Endothelial cell of umbilical vein (primary cell): ENCODE data around the gene SULT2B1. TPM values are rescaled to one million over a fixed set of nuclear protein-coding genes. Genes with fewer than 3 reads are reported as not detected.
"Not testable (repeated sequence)": the region's sequence is repeated elsewhere in the genome, so short reads cannot be mapped to it uniquely, and the experiment has no call there.

Source experiments
- BruUV-seq: library from RNA; stranded (reverse); fragments of 400-500 nt; replicated peaks from 2 replicates; lab custom pipeline; 2021; lab: Mats Ljungman, UMichigan
- CTCF ChIA-PET: fragments of 300-600, 350-600 bp; sonication (Branson Sonifier 250); formaldehyde crosslinking; loops from one replicate; lab custom pipeline; 2021; ENCODE audit warnings: antibody characterized with exemption, inconsistent platforms; lab: Charles Lee
- POLR2A ChIA-PET: fragments of 300-600, 350-600 bp; sonication (Branson Sonifier 250); formaldehyde crosslinking; loops from one replicate; lab custom pipeline; 2021; ENCODE audit warnings: antibody characterized with exemption, inconsistent platforms; lab: Charles Lee
- DNase-seq: peaks from one replicate; pipeline ENCODE4 v3.0.0-alpha.2; 2011; ENCODE audit warnings: low read depth, low spot score
- FAIRE-seq: peaks from 2 replicates; lab custom pipeline; 2011; peaks lifted over from hg19 to GRCh38; lab: Jason Lieb, UNC
- H2AFZ ChIP-seq: 2 replicates; pipeline ENCODE4 v1.6.0; 2012; ENCODE audit warnings: low read depth, low read length, control low read depth, inconsistent platforms
- H3K27ac ChIP-seq: 2 replicates; pipeline ENCODE4 v1.5.1; 2011; ENCODE audit warnings: low read depth, mild to moderate bottlenecking, control low read depth, low read length, moderate library complexity; ENCODE audit not compliant: insufficient read depth
- H3K27me3 ChIP-seq, 2 experiments: 2 replicates each; pipeline versions ENCODE4 v1.6.0 to v1.6.1; 2011; ENCODE audit warnings: low read length in 2 of 2, mixed read lengths in 1 of 2; ENCODE audit not compliant: control insufficient read depth in 2 of 2, insufficient read depth in 2 of 2
- H3K36me3 ChIP-seq, 2 experiments: 2 replicates in 1 of 2; 3 replicates in 1 of 2; pipeline ENCODE4 v1.5.1; 2011; ENCODE audit warnings: low read length in 2 of 2, mild to moderate bottlenecking in 1 of 2, moderate library complexity in 1 of 2; ENCODE audit not compliant: control insufficient read depth in 2 of 2, insufficient read depth in 2 of 2; ENCODE audit errors: extremely low read depth in 1 of 2
- H3K4me1 ChIP-seq: 3 replicates; pipeline ENCODE4 v1.5.1; 2011; ENCODE audit warnings: mild to moderate bottlenecking, low read length; ENCODE audit not compliant: control insufficient read depth, insufficient read depth; ENCODE audit errors: extremely low read depth
- H3K4me2 ChIP-seq: 2 replicates; pipeline ENCODE4 v1.6.1; 2011; ENCODE audit warnings: low read length, control low read depth, mixed read lengths; ENCODE audit not compliant: insufficient read depth
- H3K4me3 ChIP-seq, 3 experiments: fragments of 200-600 bp in 1 of 3; sonication (generic), shearing (Covaris generic) in 1 of 3; replicated peaks in 1 of 3; 2 replicates each; pipeline ENCODE4 v1.5.1; 2011 to 2016; ENCODE audit warnings: control low read depth in 3 of 3, low read length in 3 of 3, mild to moderate bottlenecking in 2 of 3, inconsistent platforms in 1 of 3, low read depth in 1 of 3, moderate library complexity in 1 of 3; ENCODE audit not compliant: insufficient read depth in 1 of 3
- H3K79me2 ChIP-seq: 2 replicates; pipeline ENCODE4 v1.6.0; 2012; ENCODE audit warnings: low read length, inconsistent platforms; ENCODE audit not compliant: control insufficient read depth, insufficient read depth
- H3K9ac ChIP-seq: replicated peaks from 2 replicates; pipeline ENCODE3; 2011; ENCODE audit warnings: low read length, control low read depth; ENCODE audit not compliant: insufficient read depth; ENCODE audit errors: extremely low read depth
- H3K9me1 ChIP-seq: replicated peaks from 3 replicates; pipeline ENCODE4 v1.6.0; 2011; ENCODE audit warnings: mild to moderate bottlenecking, low read length; ENCODE audit not compliant: control insufficient read depth, insufficient read depth; ENCODE audit errors: extremely low read depth
- H3K9me3 ChIP-seq: replicated peaks from 2 replicates; pipeline ENCODE4 v1.5.1; 2012; ENCODE audit warnings: low read length, inconsistent platforms; ENCODE audit not compliant: control insufficient read depth, insufficient read depth
- H4K20me1 ChIP-seq: replicated peaks from 2 replicates; pipeline ENCODE3; 2011; ENCODE audit warnings: mild to moderate bottlenecking, low read length; ENCODE audit not compliant: control insufficient read depth, insufficient read depth; ENCODE audit errors: extremely low read depth
- CTCF ChIP-seq, 2 donors: IDR thresholded peaks; 1 replicate in 1 of 2; 2 replicates in 1 of 2; pipeline ENCODE4 v1.5.1; 2011; ENCODE audit warnings: low read length in 2 of 2, mild to moderate bottlenecking in 2 of 2, moderate library complexity in 2 of 2, control low read depth in 1 of 2, inconsistent platforms in 1 of 2, low read depth in 1 of 2; ENCODE audit not compliant: insufficient read depth in 1 of 2; ENCODE audit errors: extremely low read depth in 1 of 2
- EZH2 ChIP-seq: IDR thresholded peaks from 2 replicates; pipeline ENCODE4 v1.6.1; 2012; ENCODE audit warnings: borderline replicate concordance, low read depth, mild to moderate bottlenecking, moderate library complexity, low read length, inconsistent platforms; ENCODE audit not compliant: severe bottlenecking
- FOS ChIP-seq: IDR thresholded peaks from 2 replicates; pipeline ENCODE4 v1.6.1; 2011; ENCODE audit warnings: mild to moderate bottlenecking, low read length, moderate library complexity, borderline replicate concordance; ENCODE audit not compliant: insufficient read depth
- GATA2 ChIP-seq: IDR thresholded peaks from 2 replicates; pipeline ENCODE4 v1.7.0; 2011; ENCODE audit warnings: low read depth, mild to moderate bottlenecking, moderate library complexity, mixed read lengths, low read length; ENCODE audit not compliant: insufficient read length, insufficient read depth
- JUN ChIP-seq: IDR thresholded peaks from 2 replicates; pipeline ENCODE4 v1.6.1; 2011; ENCODE audit warnings: borderline replicate concordance, low read depth; ENCODE audit not compliant: insufficient read length, insufficient read depth
- MAX ChIP-seq: IDR thresholded peaks from 2 replicates; pipeline ENCODE4 v1.6.1; 2011; ENCODE audit not compliant: insufficient read depth, insufficient read length
- MYC ChIP-seq: IDR thresholded peaks from one replicate; pipeline ENCODE4 v1.6.1; 2011; ENCODE audit warnings: mild to moderate bottlenecking, low read depth, low read length
- POLR2A ChIP-seq: IDR thresholded peaks from 2 replicates; pipeline ENCODE4 v1.6.1; 2012; ENCODE audit warnings: low read depth, mild to moderate bottlenecking, control low read depth, low read length
- POLR2AphosphoS5 ChIP-seq: IDR thresholded peaks from 2 replicates; pipeline ENCODE4 v1.6.1; 2012; ENCODE audit warnings: low read depth, mild to moderate bottlenecking, control low read depth, low read length, moderate library complexity; ENCODE audit not compliant: insufficient read depth
- dilution Hi-C: fragments of 300-500 bp; cut with MboI; formaldehyde crosslinking; loops from one replicate; pipeline ENCODE4 v1.15.0; 2019; ENCODE audit warnings: low sequenced_read_pairs; ENCODE audit not compliant: extremely low pct_ligation_motif_present
- intact Hi-C: fragments of 100-400 bp; cut with micrococcal nuclease; formaldehyde crosslinking; loops from one replicate; pipeline ENCODE4 v1.10.0; 2022
- polyA plus RNA-seq, 4 experiments: library from polyadenylated mRNA; depleted of rRNA in 3 of 4; stranded (reverse) in 3 of 4; unstranded in 1 of 4; fragments of >200 nt; gene quantifications; 2 replicates each; pipeline versions ENCODE4 v1.2.1 to v1.2.3, GENCODE V29; 2011 to 2012; ENCODE audit warnings: missing spikeins in 1 of 4
- total RNA-seq: library from RNA; stranded (reverse); gene quantifications from 2 replicates; pipeline ENCODE4 v1.2.3, GENCODE V29; 2021

SULT2B1 gene
- total and polyA plus RNA-seq, 2 donors (not counting 3 experiments of a cell fraction or from before 2014, with no cell fraction given) = not detected

- FAIRE-seq (no peak), DNase-seq (no peak)
- peaks cover 0 to 2% of the 10 kb centered on the region in 2 experiments for H3K36me3 ChIP-seq
- no peak overlapping the region for H3K27ac ChIP-seq
- no peaks in the 10 kb centered on the region for H3K9me1 ChIP-seq
- dilution Hi-C loops = no loop called here
- ChIA-PET CTCF (interaction anchor here (0.9 to 2.3 kb wide), 9 partner anchors 10 to 126 kb away, joined by 3 to 12 read pairs (median 8); partner anchors contain the start of genes CA11, RPL18 and SPHK2), POLR2A (interaction anchor here (0.6 to 0.7 kb wide), 3 partner anchors 12 to 322 kb away, joined by 3 to 5 read pairs (median 4); partner anchors contain the start of genes RPL18 and SPHK2)
- BruUV-seq = no TSS peak
- H3K9me3 ChIP-seq = no peaks in the 10 kb centered on the region
- no peaks in the 10 kb centered on the region for H3K79me2 ChIP-seq
- peak overlapping the region; percentile 60 for H3K4me2 ChIP-seq
- no peak overlapping the region for H2AFZ ChIP-seq
- TF ChIP-seq JUN (no peak), POLR2A (no peak), EZH2 (no peak), MYC (no peak), GATA2 (no peak), FOS (no peak), CTCF (IDR thresholded peaks at IDR 0.05; ENCODE audit: extremely low read depth in 1 of 2, insufficient read depth in 1 of 2, low read depth in 1 of 2, low read length in 2 of 2) (no peak), MAX (no peak), POLR2AphosphoS5 (no peak)
- intact Hi-C loops = loop anchor here (10.0 kb wide), 1 partner anchor 364 kb away; the partner anchor contains the start of genes GYS1 and RUVBL2
- H3K4me3 ChIP-seq = no peak overlapping the region
- H4K20me1 ChIP-seq = no peaks in the 10 kb centered on the region
- peaks cover 3% of the 10 kb centered on the region in 2 experiments for H3K27me3 ChIP-seq
- H3K4me1 ChIP-seq = peaks cover 29% of the 10 kb centered on the region
- no peak overlapping the region for H3K9ac ChIP-seq
Observed at GRCh38 chr19:48631225-48631624, 79.3 kb downstream of the SULT2B1 start.

GRCh38 chr19:48632286-48632685 lies 80.3 kb downstream of the SULT2B1 start:
- CTCF ChIA-PET = interaction anchor here (1.1 kb wide), 1 partner anchor 9 kb away, joined by 4 read pairs; no protein-coding TSS in a partner anchor
- dilution Hi-C loops = not testable (repeated sequence)

More at GRCh38 chr19:48632286-48632685, 80.3 kb downstream of the SULT2B1 start:
- Histone ChIP-seq H3K27me3 (peaks cover 3 to 11% of the 10 kb centered on the region in 2 experiments), H3K4me1 (peaks cover 32% of the 10 kb centered on the region)
- BruUV-seq, H3K9me3 ChIP-seq, FAIRE-seq, H3K36me3 ChIP-seq, H3K79me2 ChIP-seq, H3K9ac ChIP-seq, H3K27ac ChIP-seq, H3K4me2 ChIP-seq, H3K9me1 ChIP-seq, DNase-seq, H4K20me1 ChIP-seq, H2AFZ ChIP-seq, H3K4me3 ChIP-seq, POLR2A ChIA-PET: not testable (repeated sequence)
- intact Hi-C loops = loop anchor here (10.0 kb wide), 1 partner anchor 363 kb away; the partner anchor contains the start of genes GYS1 and RUVBL2
